IMR-90 (cell line): Measurements from ENCODE around the gene PIP4K2A. TPM values are rescaled to one million over a fixed set of nuclear protein-coding genes. Genes with fewer than 3 reads are reported as not detected.
"Not testable (repeated sequence)": the region's sequence is repeated elsewhere in the genome, so short reads cannot be mapped to it uniquely, and the experiment has no call there.

Experiments used
- ATAC-seq: fragments of 200-7000 bp; cut with Tn5 transposase; 2 replicates; pipeline ENCODE4 v1.9.1; 2020; ENCODE audit warnings: low read depth, mild to moderate bottlenecking, moderate library complexity
- BruUV-seq: library from RNA; stranded (reverse); fragments of 400-500 nt; replicated peaks from 2 replicates; lab custom pipeline; 2021; lab: Mats Ljungman, UMichigan
- CTCF ChIA-PET: fragments of 300-600 bp; formaldehyde crosslinking; extraction: SDS; loops from one replicate; lab custom pipeline; 2021; ENCODE audit warnings: antibody characterized with exemption; lab: Yijun Ruan, JAX
- POLR2A ChIA-PET: fragments of 300-600 bp; sonication (Branson Sonifier 250); formaldehyde crosslinking; loops from one replicate; lab custom pipeline; 2022; ENCODE audit warnings: antibody characterized with exemption; ENCODE audit not compliant: unreplicated experiment; lab: Charles Lee
- DNase-seq: peaks from one replicate; pipeline ENCODE4 v3.0.0; 2013
- H2AFZ ChIP-seq: replicated peaks from 2 replicates; pipeline ENCODE3; 2013; ENCODE audit warnings: low read length, mild to moderate bottlenecking; ENCODE audit not compliant: poor library complexity
- H2AK5ac ChIP-seq: 2 replicates; pipeline ENCODE4 v1.6.1; 2013; ENCODE audit warnings: low read depth, low read length, inconsistent platforms
- H2AK9ac ChIP-seq: replicated peaks from 2 replicates; pipeline ENCODE3; 2013; ENCODE audit warnings: mild to moderate bottlenecking, low read depth, low read length, moderate library complexity; ENCODE audit not compliant: poor library complexity
- H2BK120ac ChIP-seq: 2 replicates; pipeline ENCODE4 v1.6.1; 2013; ENCODE audit warnings: low read depth, low read length, inconsistent platforms
- H2BK15ac ChIP-seq: 3 replicates; pipeline ENCODE4 v1.6.1; 2013; ENCODE audit warnings: low read depth, low read length, inconsistent platforms
- H2BK20ac ChIP-seq: 2 replicates; pipeline ENCODE4 v1.6.1; 2013; ENCODE audit warnings: low read depth, mild to moderate bottlenecking, inconsistent platforms, low read length, moderate library complexity
- H2BK5ac ChIP-seq: 2 replicates; pipeline ENCODE4 v1.6.1; 2013; ENCODE audit warnings: mild to moderate bottlenecking, low read depth, low read length, inconsistent platforms; ENCODE audit not compliant: poor library complexity, severe bottlenecking
- H3K14ac ChIP-seq: replicated peaks from 2 replicates; pipeline ENCODE4 v1.6.1; 2013; ENCODE audit warnings: low read depth, low read length, inconsistent platforms
- H3K18ac ChIP-seq: 2 replicates; pipeline ENCODE4 v1.6.1; 2013; ENCODE audit warnings: low read depth, low read length, control low read depth
- H3K23ac ChIP-seq: 2 replicates; pipeline ENCODE4 v1.6.1; 2013; ENCODE audit warnings: low read depth, low read length, inconsistent platforms
- H3K27ac ChIP-seq: 2 replicates; pipeline ENCODE4 v1.5.1; 2013; ENCODE audit warnings: mild to moderate bottlenecking, control low read depth, low read length; ENCODE audit not compliant: insufficient read depth
- H3K27me3 ChIP-seq: 2 replicates; pipeline ENCODE4 v1.6.1; 2013; ENCODE audit warnings: low read length; ENCODE audit not compliant: control insufficient read depth, insufficient read depth
- H3K36me3 ChIP-seq: 2 replicates; pipeline ENCODE4 v1.6.1; 2013; ENCODE audit warnings: low read length, mixed read lengths; ENCODE audit not compliant: control insufficient read depth, insufficient read depth
- H3K4ac ChIP-seq: 2 replicates; pipeline ENCODE4 v1.6.1; 2013; ENCODE audit warnings: low read depth, low read length, inconsistent platforms
- H3K4me1 ChIP-seq: 2 replicates; pipeline ENCODE4 v1.6.1; 2013; ENCODE audit warnings: low read length, mixed read lengths; ENCODE audit not compliant: control insufficient read depth, insufficient read depth
- H3K4me2 ChIP-seq: 2 replicates; pipeline ENCODE4 v1.6.1; 2013; ENCODE audit warnings: low read depth, mild to moderate bottlenecking, control low read depth, low read length, moderate library complexity
- H3K4me3 ChIP-seq: 2 replicates; pipeline ENCODE4 v1.5.1; 2013; ENCODE audit warnings: low read depth, mild to moderate bottlenecking, control low read depth, low read length, moderate library complexity; ENCODE audit not compliant: insufficient read depth
- H3K56ac ChIP-seq: 2 replicates; pipeline ENCODE4 v1.6.1; 2013; ENCODE audit warnings: low read length, inconsistent platforms; ENCODE audit not compliant: insufficient read depth; ENCODE audit errors: extremely low read depth
- H3K79me1 ChIP-seq, 2 experiments: 2 replicates each; pipeline ENCODE4 v1.6.1; 2013; ENCODE audit warnings: low read length in 2 of 2, inconsistent platforms in 1 of 2, low read depth in 1 of 2
- H3K9ac ChIP-seq: 2 replicates; pipeline ENCODE4 v1.6.1; 2013; ENCODE audit warnings: low read depth, low read length, control low read depth
- H3K9me1 ChIP-seq: 2 replicates; pipeline ENCODE4 v1.6.1; 2013; ENCODE audit warnings: low read length, inconsistent platforms; ENCODE audit not compliant: insufficient read depth
- H3K9me3 ChIP-seq: 2 replicates; pipeline ENCODE4 v1.6.1; 2013; ENCODE audit warnings: low read length; ENCODE audit not compliant: control insufficient read depth, insufficient read depth
- H4K20me1 ChIP-seq: 2 replicates; pipeline ENCODE4 v1.6.1; 2013; ENCODE audit warnings: low read length, inconsistent platforms; ENCODE audit not compliant: insufficient read depth
- H4K5ac ChIP-seq: 2 replicates; pipeline ENCODE4 v1.6.1; 2013; ENCODE audit warnings: mild to moderate bottlenecking, low read depth, low read length, control low read depth
- H4K8ac ChIP-seq, 2 experiments: 2 replicates each; pipeline ENCODE4 v1.6.1; 2013; ENCODE audit warnings: low read depth in 2 of 2, low read length in 2 of 2, control low read depth in 1 of 2, inconsistent platforms in 1 of 2
- H4K91ac ChIP-seq: 2 replicates; pipeline ENCODE4 v1.6.1; 2013; ENCODE audit warnings: low read depth, low read length, inconsistent platforms; ENCODE audit not compliant: insufficient read depth
- WGBS, 2 experiments: methylation state at CpG; one replicate each; pipeline versions ENCODE4 v1.1.5 to v1.1.7; 2013; ENCODE audit warnings: missing lambda C conversion rate in 2 of 2; ENCODE audit not compliant: insufficient read length in 1 of 2; ENCODE audit errors: extremely low coverage in 2 of 2; 5-methylcytosine and 5-hydroxymethylcytosine counted together
- dilution Hi-C: fragments of 300-500 bp; cut with HindIII; formaldehyde crosslinking; loops from one replicate; pipeline ENCODE4 v1.14.3; 2018; ENCODE audit warnings: low sequenced_read_pairs; ENCODE audit not compliant: unreplicated experiment
- in situ Hi-C: fragments of 300-500 bp; cut with MboI; formaldehyde crosslinking; loops from 3 replicates; pipeline ENCODE4 v1.14.3; 2019; ENCODE audit warnings: low sequenced_read_pairs, inconsistent platforms, mixed read lengths
- intact Hi-C: fragments of 100-400 bp; cut with micrococcal nuclease; formaldehyde crosslinking; loops from 2 replicates; pipeline ENCODE4 v1.10.0; 2022
- polyA plus RNA-seq, 3 experiments: library from polyadenylated mRNA; depleted of rRNA; stranded (reverse); fragments of >200 nt; gene quantifications; 2 replicates each; pipeline ENCODE4 v1.2.3, GENCODE V29; 2012; ENCODE audit warnings: low replicate concordance in 1 of 3
- total RNA-seq: library from RNA; depleted of rRNA; stranded (reverse); fragments of >200 nt; gene quantifications from 2 replicates; pipeline ENCODE4 v1.2.3, GENCODE V29; 2012

PIP4K2A gene
- total and polyA plus RNA-seq, 2 of the 4 experiments (the other 2 are of a cell fraction) = 9.8 to 18.1 TPM

DNA sequence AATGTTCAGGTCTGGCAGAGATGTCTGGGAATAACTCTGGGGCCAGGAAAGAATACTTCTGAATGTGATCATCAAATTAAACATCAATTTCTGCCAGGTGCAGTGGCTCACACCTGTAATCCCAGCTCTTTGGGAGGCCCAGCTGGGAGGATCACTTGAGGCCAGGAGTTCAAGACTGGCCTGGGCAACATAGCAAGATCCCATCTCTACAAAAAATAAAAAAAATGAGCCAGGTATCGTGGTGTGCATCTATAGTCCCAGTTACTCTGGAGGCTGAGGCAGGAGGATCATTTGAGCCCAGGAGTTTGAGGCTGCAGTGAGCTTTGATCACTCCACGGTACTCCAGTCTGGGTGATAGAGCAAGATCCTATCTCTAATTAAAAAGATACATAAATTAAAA is 214.4 kb downstream of the PIP4K2A start:
- WGBS, 2 experiments = no CpG with 5 or more reads among the region's 2 CpGs
- H3K79me1 ChIP-seq, H3K14ac ChIP-seq, H2AK9ac ChIP-seq, H4K5ac ChIP-seq, H3K23ac ChIP-seq, H3K27ac ChIP-seq, H2BK5ac ChIP-seq, H3K9ac ChIP-seq, H3K4me3 ChIP-seq, H3K56ac ChIP-seq, POLR2A ChIA-PET, H2BK15ac ChIP-seq, H2BK120ac ChIP-seq, H4K20me1 ChIP-seq, H3K9me3 ChIP-seq, H4K8ac ChIP-seq, CTCF ChIA-PET, H2AFZ ChIP-seq, DNase-seq, H3K9me1 ChIP-seq, H3K4me2 ChIP-seq, H3K4me1 ChIP-seq, H4K91ac ChIP-seq, H3K36me3 ChIP-seq, dilution Hi-C loops, BruUV-seq, H2BK20ac ChIP-seq, H3K4ac ChIP-seq, H2AK5ac ChIP-seq, ATAC-seq, in situ Hi-C loops, H3K18ac ChIP-seq: not testable (repeated sequence)
- intact Hi-C loops = loop anchor here (1.0 kb wide), 1 partner anchor 43 kb away; no protein-coding TSS in a partner anchor
- peaks cover 13% of the 10 kb centered on the region for H3K27me3 ChIP-seq
